GM12891 (cell line): ENCODE results near the gene DYNLL1.

ENCODE experiments used
- DNase-seq: peaks from one replicate; pipeline ENCODE4 v3.0.0; 2011; ENCODE audit warnings: low spot score; ENCODE audit not compliant: insufficient read length
- FAIRE-seq: peaks from 2 replicates; lab custom pipeline; 2011; peaks lifted over from hg19 to GRCh38; lab: Jason Lieb, UNC
- PAX5 ChIP-seq: IDR thresholded peaks from 2 replicates; pipeline ENCODE4 v1.6.1; 2011; ENCODE audit warnings: low read length, moderate library complexity, mild to moderate bottlenecking; ENCODE audit not compliant: insufficient read depth, severe bottlenecking
- POLR2A ChIP-seq: IDR thresholded peaks from 2 replicates; pipeline ENCODE4 v1.6.1; 2011; ENCODE audit warnings: low read depth, low read length, control low read depth
- POLR2AphosphoS5 ChIP-seq: IDR thresholded peaks from 2 replicates; pipeline ENCODE4 v1.6.1; 2011; ENCODE audit warnings: low read depth, low read length, control low read depth
- POU2F2 ChIP-seq: IDR thresholded peaks from 2 replicates; pipeline ENCODE4 v1.6.1; 2011; ENCODE audit warnings: low read depth, mild to moderate bottlenecking, control low read depth, low read length, moderate library complexity
- SPI1 ChIP-seq: IDR thresholded peaks from 2 replicates; pipeline ENCODE4 v1.6.1; 2011; ENCODE audit warnings: low read depth, low read length, control low read depth
- TAF1 ChIP-seq: IDR thresholded peaks from 2 replicates; pipeline ENCODE4 v1.6.1; 2011; ENCODE audit warnings: low read depth, low read length, control low read depth

The DYNLL1 gene

DNA sequence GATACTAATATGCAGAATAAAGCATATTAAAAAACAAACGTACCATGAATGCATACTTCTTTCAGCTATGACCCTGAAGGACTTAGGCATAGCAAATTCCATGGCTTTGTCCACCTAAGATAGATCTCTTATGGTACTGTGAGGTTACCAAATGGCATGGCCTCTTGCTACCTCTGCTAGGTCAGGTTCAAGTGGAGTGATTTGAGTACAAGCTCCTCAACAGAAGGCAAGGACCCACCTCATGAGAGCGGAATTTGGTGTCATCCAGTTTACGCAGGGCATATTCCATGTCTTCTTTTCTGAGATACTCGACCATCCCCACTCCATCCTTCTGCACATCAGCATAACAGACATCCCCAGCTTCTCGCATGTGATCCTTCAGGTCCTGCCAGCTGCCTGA, 32.2 kb upstream of the DYNLL1 start:
- no peak for FAIRE-seq
- TF ChIP-seq POU2F2 (no peak), POLR2A (no peak), PAX5 (no peak), SPI1 (no peak), TAF1 (no peak), POLR2AphosphoS5 (no peak)
- DNase-seq = no peak

DNA sequence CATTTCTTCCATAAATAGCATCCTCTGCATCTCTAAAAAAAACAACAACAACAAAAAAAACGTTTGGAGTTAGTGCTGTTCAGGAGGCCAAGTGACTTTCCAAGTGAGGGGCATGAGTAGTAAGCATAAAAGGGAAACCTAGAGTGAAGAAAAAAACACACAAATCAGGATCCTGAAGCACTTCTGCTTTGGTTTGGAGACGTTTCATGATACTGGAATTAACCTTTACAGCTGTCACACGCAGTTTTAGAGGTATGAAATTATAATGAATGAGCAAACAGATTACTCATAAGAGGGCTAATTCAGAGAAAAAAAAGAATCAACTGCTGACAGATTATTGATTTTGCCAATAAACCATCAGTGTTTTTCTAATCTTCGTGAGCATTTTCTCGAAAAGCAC, 30.2 kb upstream of the DYNLL1 start:
- DNase-seq (no peak), FAIRE-seq (no peak)
- no peak for TF ChIP-seq SPI1
- no peak for TF ChIP-seq PAX5
- TF ChIP-seq POLR2AphosphoS5 = no peak
- TF ChIP-seq POU2F2 = no peak
- TF ChIP-seq TAF1 = no peak
- TF ChIP-seq POLR2A = no peak

DNA sequence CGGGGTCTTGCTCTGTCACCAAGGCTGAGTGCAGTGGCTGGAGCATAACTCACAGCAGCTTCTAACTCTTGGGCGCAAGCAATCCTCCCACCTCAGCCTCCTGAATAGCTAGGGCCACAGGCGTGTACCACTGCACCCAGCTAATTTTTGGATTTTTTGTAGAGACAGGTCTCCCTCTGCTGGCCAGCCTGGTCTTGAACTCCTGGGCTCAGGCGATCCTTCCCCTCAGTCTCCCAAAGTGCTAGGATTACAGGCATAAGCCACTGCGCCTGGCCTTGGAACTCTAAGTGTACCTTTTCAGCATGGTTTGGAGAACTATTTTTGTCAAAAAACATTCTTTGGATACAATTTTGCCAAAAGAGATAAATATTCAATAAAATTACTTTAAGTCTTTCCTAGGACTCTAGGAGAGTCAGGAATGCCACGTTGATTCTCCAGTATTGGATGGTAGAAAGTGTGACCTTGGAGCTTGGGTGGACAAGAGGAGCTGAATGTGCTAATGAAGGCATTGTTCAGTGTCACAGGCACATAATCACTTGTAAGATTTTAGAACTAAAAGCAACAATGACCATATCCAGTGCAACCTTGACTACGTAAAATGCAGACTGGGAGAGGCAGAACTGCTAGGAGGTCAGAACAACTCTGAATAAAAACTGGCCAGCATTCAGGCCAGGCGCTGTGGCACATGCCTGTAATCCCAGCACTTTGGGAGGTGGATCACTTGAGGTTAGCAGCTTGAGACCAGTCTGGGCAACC, 29.2 kb upstream of the DYNLL1 start:
- no peak for FAIRE-seq
- TF ChIP-seq PAX5 = no peak
- TF ChIP-seq TAF1 = no peak
- no peak for TF ChIP-seq POLR2A
- TF ChIP-seq POU2F2 = no peak
- DNase-seq = no peak

DNA sequence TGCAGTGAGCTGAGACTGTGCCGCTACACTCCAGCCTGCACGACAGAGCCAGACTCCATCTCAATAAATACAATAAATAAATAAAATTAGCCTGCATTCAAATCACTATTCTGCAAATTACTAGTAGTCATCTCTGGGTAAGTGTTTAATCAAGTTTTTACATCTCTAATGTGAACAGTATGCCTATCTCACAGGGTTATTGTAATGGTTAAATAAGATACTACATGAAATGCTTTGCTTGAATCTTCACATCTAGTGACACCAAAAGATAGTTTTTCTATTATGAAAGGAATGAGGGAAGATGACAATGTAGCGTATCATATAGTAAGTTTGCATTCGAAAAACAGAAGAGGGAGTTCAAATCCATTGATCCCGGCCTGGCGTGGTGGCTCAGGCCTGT, 28.5 kb upstream of the DYNLL1 start:
- TF ChIP-seq PAX5 (no peak), POLR2AphosphoS5 (no peak), POU2F2 (no peak), TAF1 (no peak), SPI1 (no peak), POLR2A (no peak)
- FAIRE-seq (no peak), DNase-seq (no peak)

DNA sequence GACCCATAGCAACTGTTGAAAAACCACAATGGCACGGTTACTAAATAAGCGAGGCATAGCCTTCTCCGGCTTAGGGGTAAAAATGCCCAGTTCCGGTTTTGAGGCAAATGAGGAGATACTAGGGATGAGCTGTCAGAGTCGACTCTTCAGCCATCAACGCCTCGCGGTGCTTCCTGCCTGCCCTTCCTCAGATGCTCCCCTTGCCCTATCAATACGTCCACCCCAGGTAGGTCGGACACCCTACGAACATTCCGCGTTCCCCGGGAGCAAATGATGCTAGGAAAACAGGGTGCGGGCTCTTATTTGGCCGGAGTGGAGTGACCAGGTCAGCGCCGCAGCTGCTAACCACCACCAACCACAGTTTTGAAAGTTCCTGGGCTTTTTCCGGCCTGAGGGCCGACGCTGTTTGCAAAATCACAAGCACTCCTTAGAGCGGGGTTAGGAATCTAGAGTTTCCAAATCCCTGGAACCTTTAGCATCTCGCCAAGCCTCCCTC, 27.5 kb upstream of the DYNLL1 start:
- no peak for DNase-seq
- FAIRE-seq = peak; percentile 51
- TF ChIP-seq TAF1 = no peak
- no peak for TF ChIP-seq POU2F2
- TF ChIP-seq SPI1 = peak; percentile 68
- no peak for TF ChIP-seq PAX5
- TF ChIP-seq POLR2AphosphoS5 = no peak
- 0 out of 2 replicates have a peak, but pooled peaks have one; percentile 32 for TF ChIP-seq POLR2A

DNA sequence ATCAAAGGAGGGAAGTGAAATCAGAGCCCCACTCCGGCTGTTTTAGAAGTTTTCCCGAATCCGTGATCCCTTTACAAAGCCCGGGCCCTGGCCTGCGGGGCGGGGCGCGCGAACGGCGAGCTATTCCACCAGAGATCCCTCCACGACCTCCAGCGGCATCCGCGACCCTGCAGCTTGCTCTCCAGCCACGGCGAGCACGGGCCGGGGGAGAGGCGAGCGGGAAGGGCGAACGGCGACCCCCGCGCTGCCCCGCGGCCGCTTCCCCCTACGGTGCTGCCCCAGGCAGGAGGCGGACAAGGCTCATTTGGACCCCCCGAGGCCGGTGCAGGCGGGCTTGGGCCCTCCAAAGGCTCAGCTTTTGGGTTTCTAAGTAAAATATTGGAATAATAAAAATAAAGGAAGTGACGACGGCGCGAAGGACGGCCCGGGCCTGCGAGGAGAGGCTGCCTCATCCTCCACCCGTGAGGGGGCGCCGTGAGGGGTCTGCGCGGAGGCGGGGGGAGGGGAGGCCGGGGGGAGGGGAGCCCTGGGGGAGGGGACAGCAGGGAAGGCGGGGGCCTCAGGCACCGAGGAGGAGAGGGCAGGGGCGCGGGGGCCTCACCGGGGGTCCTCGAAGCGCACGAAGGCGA, 27.0 kb upstream of the DYNLL1 start:
- DNase-seq = peak; percentile 64
- no peak for FAIRE-seq
- no peak for TF ChIP-seq POU2F2
- peak; percentile 38; the same call in 1 of the 2 replicates for TF ChIP-seq SPI1

- DNase-seq (peak; percentile 99), FAIRE-seq (peak; percentile 95)
Observed at GRCh38 chr12:120469450-120470149, 26.3 kb upstream of the DYNLL1 start, which contains the start of gene SRSF9. Gene SRSF9, minus strand, starts transcription at chr12:120469748. Its CDS starts 139 bp downstream, at chr12:120469609.

GRCh38 chr12:120470150-120470784, 25.6 kb upstream of the DYNLL1 start:
- FAIRE-seq (no peak), DNase-seq (no peak)

More at GRCh38 chr12:120469450-120470149, 26.3 kb upstream of the DYNLL1 start, which contains the start of gene SRSF9:
- TF ChIP-seq POLR2AphosphoS5 (peak; percentile 79), PAX5 (no peak), SPI1 (peak; percentile 20; the same call in 1 of the 2 replicates), POLR2A (peak; percentile 83), POU2F2 (0 out of 2 replicates have a peak, but pooled peaks have one; percentile 34), TAF1 (0 out of 2 replicates have a peak, but pooled peaks have one; percentile 32)

More at GRCh38 chr12:120470150-120470784, 25.6 kb upstream of the DYNLL1 start:
- TF ChIP-seq POLR2A = no peak
- TF ChIP-seq SPI1 = no peak
- no peak for TF ChIP-seq PAX5
- no peak for TF ChIP-seq TAF1
- TF ChIP-seq POU2F2 = no peak
- no peak for TF ChIP-seq POLR2AphosphoS5
